Heart left ventricle (tissue), 16 donors: ENCODE data around the gene LMF1. TPM values are rescaled to one million over a fixed set of nuclear protein-coding genes. Genes with fewer than 3 reads are reported as not detected.

Source experiments
- ATAC-seq, 4 donors: fragments of 200-7000 bp; cut with Tn5 transposase; one replicate each; pipeline ENCODE4 v1.9.1; 2020 to 2022; ENCODE audit warnings: moderate library complexity in 4 of 4, mild to moderate bottlenecking in 3 of 4, moderate number of reproducible peaks in 1 of 4
- DNase-seq, 5 donors: peaks; one replicate each; pipeline ENCODE4 v3.0.0-alpha.2; 2020
- H3K27ac ChIP-seq, 12 donors: fragments of 200-600 bp; sonication (generic) in 4 of 12; one replicate each; pipeline versions ENCODE4 v1.5.0 to v1.8.0; 2016 to 2022; ENCODE audit warnings: mild to moderate bottlenecking in 2 of 12
- H3K27me3 ChIP-seq, 9 donors: fragments of 200-600 bp; sonication (generic) in 2 of 9; one replicate each; pipeline versions ENCODE4 v1.5.1 to v1.8.0; 2016 to 2022; ENCODE audit warnings: mild to moderate bottlenecking in 3 of 9
- H3K36me3 ChIP-seq, 9 donors: fragments of 200-600 bp; sonication (generic) in 2 of 9; one replicate each; pipeline versions ENCODE4 v1.5.0 to v1.8.0; 2018 to 2022; ENCODE audit warnings: mild to moderate bottlenecking in 2 of 9
- H3K4me1 ChIP-seq, 12 donors: fragments of 200-600 bp; sonication (generic) in 4 of 12; one replicate each; pipeline versions ENCODE4 v1.5.0 to v1.8.0; 2016 to 2022; ENCODE audit warnings: mild to moderate bottlenecking in 3 of 12
- H3K4me3 ChIP-seq, 12 donors: fragments of 200-600 bp; sonication (generic) in 4 of 12; one replicate each; pipeline versions ENCODE4 v1.5.0 to v1.8.0; 2017 to 2022; ENCODE audit warnings: mild to moderate bottlenecking in 9 of 12, moderate library complexity in 4 of 12
- H3K9me3 ChIP-seq, 12 donors: fragments of 200-600 bp; sonication (generic) in 4 of 12; one replicate each; pipeline versions ENCODE4 v1.5.0 to v1.8.0; 2016 to 2022; ENCODE audit warnings: mild to moderate bottlenecking in 1 of 12
- POLR2A ChIP-seq, 2 donors: fragments of 450-650 bp; IDR thresholded peaks; one replicate each; pipeline ENCODE4 v1.6.1; 2017; ENCODE audit warnings: antibody characterized with exemption in 2 of 2, mild to moderate bottlenecking in 2 of 2, moderate library complexity in 2 of 2
- WGBS, 4 donors: extraction: QIAGEN DNeasy Blood & Tissue Kit in 2 of 4; methylation state at CpG; one replicate each; pipeline versions ENCODE4 v1.1.5 to v1.1.7; 2013 to 2018; 5-methylcytosine and 5-hydroxymethylcytosine counted together
- intact Hi-C, 10 donors: fragments of 100-400 bp; cut with DNase I; formaldehyde crosslinking; loops; one replicate each; pipeline versions ENCODE4 v1.11.1 to v1.14.2; 2022
- polyA plus RNA-seq, 2 donors: library from polyadenylated mRNA; stranded (reverse); fragments of 200-250 nt; gene quantifications; one replicate each; pipeline ENCODE4 v1.2.3, GENCODE V29; 2013
- total RNA-seq, 9 donors: library from RNA; depleted of rRNA in 2 of 9; stranded (reverse); fragments of >200 nt in 2 of 9; fragmentation: NEBNext Ultra II Directional in 3 of 9; extraction: Animal tissue kit (Norgen Biotek cat#: 25700) in 3 of 9; gene quantifications; one replicate each; pipeline versions ENCODE4 v1.1.0 to v1.2.4, GENCODE V29; 2016 to 2023
- TF ChIP-seq, protein P1 (sequence below), 12 donors: fragments of 200-600 bp; sonication (generic) in 4 of 12; IDR thresholded peaks; one replicate each; pipeline versions ENCODE4 v1.5.0 to v1.8.0; 2018 to 2022; ENCODE audit warnings: antibody characterized with exemption in 12 of 12, mild to moderate bottlenecking in 5 of 12
- donor health status: ischemic (EF 13 %, LVEDD 7.1; RV severe dilation, severe dysfunction).
- donor health status: healthy with polysubstance abuse.
- donor health status: DM: no; HTN: yes; CAD: no.
- donor health status: DM: no; HTN: no; CAD: no.
- donor health status: ischemic (EF 25% LVEDD 6.9; RV normal size, moderate dysfunction).
- donor health status: ischemic (EF 25% LVEDD 5.7; RV mildly dilated, moderate dysfunction).
- donor health status: healthy.
- donor health status: DM: yes; HTN: yes; CAD: no.
- donor health status: ischemic (EF 35%, LVEDD 5.7; RV mildly dilated, moderate dysfunction).
- donor health status: nonischemic (EF 11% LVEDD 7.7; RV severe dilation, severe dysfunction).
- donor health status: DM: yes; HTN: yes; CAD: no.
- donor health status: PGD.
- donor health status: ischemic (EF 29% LVEDD 5.4; RV normal size, mild dysfunction).
- donor health status: nonischemic (EF 23%, LVEDD 6.1; RV moderate dilation, normal function).

LMF1 gene
- total and polyA plus RNA-seq, 11 donors = 4.3 to 19.2 (median 7.1) TPM

DNA sequence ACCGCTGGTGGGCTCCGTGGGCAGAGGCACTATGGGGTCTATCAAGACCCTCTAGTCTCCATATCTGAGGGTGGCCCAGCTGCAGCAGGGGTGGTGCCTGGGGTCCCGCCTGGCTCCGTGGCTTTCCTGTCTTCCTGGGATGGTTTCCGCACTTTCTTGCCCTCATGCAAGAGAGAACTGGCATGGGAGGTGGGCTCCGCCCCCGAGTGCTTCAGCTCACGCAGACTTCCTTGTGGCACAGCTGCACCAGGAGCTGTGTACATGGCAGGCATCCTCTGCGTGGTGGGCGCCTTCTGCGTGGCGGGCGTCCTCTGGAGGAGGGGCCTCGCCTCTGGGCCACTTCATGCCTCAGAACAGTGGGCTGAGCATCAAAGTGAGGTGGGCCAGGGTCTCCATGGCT is 73.1 kb downstream of the LMF1 start:
- H3K36me3 ChIP-seq = peaks cover 0 to 5% (median 0%) of the 10 kb centered on the region in 9 donors
- no peak overlapping the region for H3K4me3 ChIP-seq
- peak in 2 of 5 donors; percentile 17 to 42 for DNase-seq
- H3K9me3 ChIP-seq = no peaks in the 10 kb centered on the region
- no peak overlapping the region for H3K27ac ChIP-seq
- no peaks in the 10 kb centered on the region for H3K4me1 ChIP-seq
- no peak for ATAC-seq
- no peaks in the 10 kb centered on the region for H3K27me3 ChIP-seq
- no peak for TF ChIP-seq POLR2A (IDR thresholded peaks at IDR 0.05)
- TF ChIP-seq, protein P1, sequence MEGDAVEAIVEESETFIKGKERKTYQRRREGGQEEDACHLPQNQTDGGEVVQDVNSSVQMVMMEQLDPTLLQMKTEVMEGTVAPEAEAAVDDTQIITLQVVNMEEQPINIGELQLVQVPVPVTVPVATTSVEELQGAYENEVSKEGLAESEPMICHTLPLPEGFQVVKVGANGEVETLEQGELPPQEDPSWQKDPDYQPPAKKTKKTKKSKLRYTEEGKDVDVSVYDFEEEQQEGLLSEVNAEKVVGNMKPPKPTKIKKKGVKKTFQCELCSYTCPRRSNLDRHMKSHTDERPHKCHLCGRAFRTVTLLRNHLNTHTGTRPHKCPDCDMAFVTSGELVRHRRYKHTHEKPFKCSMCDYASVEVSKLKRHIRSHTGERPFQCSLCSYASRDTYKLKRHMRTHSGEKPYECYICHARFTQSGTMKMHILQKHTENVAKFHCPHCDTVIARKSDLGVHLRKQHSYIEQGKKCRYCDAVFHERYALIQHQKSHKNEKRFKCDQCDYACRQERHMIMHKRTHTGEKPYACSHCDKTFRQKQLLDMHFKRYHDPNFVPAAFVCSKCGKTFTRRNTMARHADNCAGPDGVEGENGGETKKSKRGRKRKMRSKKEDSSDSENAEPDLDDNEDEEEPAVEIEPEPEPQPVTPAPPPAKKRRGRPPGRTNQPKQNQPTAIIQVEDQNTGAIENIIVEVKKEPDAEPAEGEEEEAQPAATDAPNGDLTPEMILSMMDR (IDR thresholded peaks at IDR 0.05) = no peak
- WGBS, 4 donors = 84 to 95% (median 89%) methylated on average over 7 to 14 of the region's 14 CpGs
- intact Hi-C loops = loop anchor here in 1 of 10 donors (10.0 kb wide), 1 partner anchor 73 kb away; no protein-coding TSS in a partner anchor

DNA sequence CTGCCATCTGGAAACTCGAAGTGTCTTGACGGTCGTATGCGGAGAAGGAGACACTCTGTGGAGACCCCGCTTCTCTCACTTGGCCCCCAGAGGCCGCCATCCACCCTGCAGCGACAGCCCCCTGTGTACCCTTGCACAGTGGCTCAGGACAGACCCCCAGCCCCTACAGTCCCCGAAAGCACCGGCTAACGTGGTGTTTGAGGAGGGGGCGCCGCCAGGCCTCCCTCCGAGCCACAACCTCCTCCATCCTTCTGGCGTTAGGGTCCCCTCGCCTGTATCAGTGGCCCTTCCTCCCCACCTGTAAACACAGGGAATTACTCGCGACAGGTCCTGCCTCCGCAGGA is 73.6 kb downstream of the LMF1 start:
- intact Hi-C loops = loop anchor here in 1 of 10 donors (10.0 kb wide), 1 partner anchor 72 kb away; no protein-coding TSS in a partner anchor
- ATAC-seq = no peak
- peak in 1 of 5 donors; percentile 17 for DNase-seq
- Histone ChIP-seq H3K27me3 (no peaks in the 10 kb centered on the region), H3K4me3 (no peak overlapping the region), H3K9me3 (no peaks in the 10 kb centered on the region), H3K27ac (no peak overlapping the region), H3K36me3 (peaks cover 0 to 10% (median 0%) of the 10 kb centered on the region in 9 donors), H3K4me1 (no peaks in the 10 kb centered on the region)
- TF ChIP-seq, protein P1 (IDR thresholded peaks at IDR 0.05) = no peak
- TF ChIP-seq POLR2A (IDR thresholded peaks at IDR 0.05) = no peak
- WGBS, 4 donors = 85 to 90% (median 86%) methylated on average over 15 to 18 of the region's 18 CpGs

DNA sequence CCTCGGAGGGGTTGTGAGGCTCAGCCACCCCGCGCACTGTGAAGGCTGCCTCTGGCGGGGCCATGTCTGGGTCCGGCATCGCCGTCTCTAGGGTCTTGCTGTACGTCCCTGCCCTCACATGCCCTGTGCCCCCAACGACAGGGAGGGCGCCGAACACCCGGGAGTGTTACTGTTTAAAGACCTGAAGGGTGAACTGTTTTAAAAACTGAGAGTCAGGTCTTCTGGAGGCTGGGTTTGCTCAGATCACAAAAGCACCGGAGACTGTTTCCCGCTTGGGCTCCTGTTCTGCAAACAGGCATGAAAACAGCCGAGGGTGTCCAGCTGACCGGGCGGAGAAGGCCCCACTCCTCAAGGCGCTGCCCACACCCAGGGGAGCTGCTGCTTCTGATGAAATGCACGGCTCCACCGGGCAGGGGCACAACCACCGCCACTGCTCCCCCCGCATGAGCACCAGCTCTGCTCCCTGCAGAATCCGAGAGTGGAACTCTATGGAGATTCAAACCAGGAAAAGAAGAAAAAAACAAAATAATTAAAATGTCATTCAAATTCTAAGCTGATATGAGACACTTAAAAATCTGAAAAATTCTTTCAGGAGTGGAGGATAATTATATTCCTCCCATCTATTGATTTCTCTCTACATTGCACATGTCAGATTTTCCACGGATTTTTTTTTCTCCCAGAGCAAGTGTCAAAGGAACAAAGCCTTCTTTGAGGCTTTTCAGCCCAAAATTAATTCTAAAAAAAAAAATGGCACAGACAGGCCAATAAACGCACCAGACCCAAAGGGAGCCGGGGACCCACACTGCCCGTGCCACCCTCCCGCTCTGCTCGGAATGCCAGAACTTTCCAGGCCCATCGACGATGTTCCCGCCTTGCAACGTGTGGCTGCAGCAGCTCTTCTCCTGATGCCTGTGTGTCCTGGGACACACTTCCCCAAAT is 74.3 kb downstream of the LMF1 start:
- no peaks in the 10 kb centered on the region for H3K9me3 ChIP-seq
- peaks cover 0 to 13% (median 0%) of the 10 kb centered on the region in 9 donors for H3K36me3 ChIP-seq
- H3K4me3 ChIP-seq = no peak overlapping the region
- no peak for TF ChIP-seq POLR2A (IDR thresholded peaks at IDR 0.05)
- TF ChIP-seq, protein P1 (IDR thresholded peaks at IDR 0.05) = no peak
- no peaks in the 10 kb centered on the region for H3K4me1 ChIP-seq
- H3K27ac ChIP-seq = no peak overlapping the region
- no peak for ATAC-seq
- WGBS, 4 donors = 84 to 94% (median 92%) methylated on average over 32 to 33 of the region's 33 CpGs
- peak in 1 of 5 donors; percentile 46 for DNase-seq
- no peaks in the 10 kb centered on the region for H3K27me3 ChIP-seq
- intact Hi-C loops = loop anchor here in 1 of 10 donors (10.0 kb wide), 1 partner anchor 72 kb away; no protein-coding TSS in a partner anchor

DNA sequence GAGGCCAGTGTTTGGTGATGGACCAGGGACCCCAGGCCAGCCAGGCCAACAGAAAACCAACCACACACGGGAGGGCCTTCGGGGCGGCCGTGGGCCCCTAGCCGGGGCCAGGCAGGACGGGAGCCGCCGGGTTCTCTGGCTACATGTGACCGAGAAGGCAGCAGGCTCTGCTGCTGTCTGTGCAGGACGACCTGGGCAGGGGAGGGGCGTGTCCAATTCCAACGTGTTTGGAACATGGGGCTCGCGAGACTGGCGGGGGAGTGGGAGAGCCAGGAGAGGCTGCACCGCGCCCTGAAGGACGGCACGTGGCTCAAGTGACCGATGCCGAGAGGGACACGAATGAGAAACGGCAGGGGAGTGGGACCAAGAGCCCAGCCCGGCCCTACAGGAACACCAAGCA is 75.4 kb downstream of the LMF1 start:
- peak in 1 of 5 donors; percentile 47 for DNase-seq
- H3K4me3 ChIP-seq = no peak overlapping the region
- peaks cover 0 to 13% (median 0%) of the 10 kb centered on the region in 9 donors for H3K36me3 ChIP-seq
- intact Hi-C loops = loop anchor here in 1 of 10 donors (10.0 kb wide), 1 partner anchor 71 kb away; no protein-coding TSS in a partner anchor
- H3K4me1 ChIP-seq = peaks cover 0 to 6% (median 0%) of the 10 kb centered on the region in 12 donors
- no peaks in the 10 kb centered on the region for H3K9me3 ChIP-seq
- H3K27ac ChIP-seq = no peak overlapping the region
- TF ChIP-seq, protein P1 (IDR thresholded peaks at IDR 0.05) = no peak
- no peak for TF ChIP-seq POLR2A (IDR thresholded peaks at IDR 0.05)
- no peaks in the 10 kb centered on the region for H3K27me3 ChIP-seq
- 83 to 92% (median 87%) methylated on average over 24 of the region's 24 CpGs for WGBS, 4 donors
- ATAC-seq = no peak
